T-helper 1 cell treated with Interleukin-12 subunit alpha and Interleukin-12 subunit beta and Interleukin-4 antibody, amounts not matched to agents 30 ng/mL and 1 ng/mL, for 36 hours (primary cell): ENCODE results near the gene PDE9A. TPM values are rescaled to one million over a fixed set of nuclear protein-coding genes. Genes with fewer than 3 reads are reported as not detected.

ENCODE experiments used
- intact Hi-C: fragments of 100-400 bp; cut with micrococcal nuclease; formaldehyde crosslinking; loops from one replicate; pipeline ENCODE4 v1.15.1; 2024
- total RNA-seq: library from RNA; stranded (reverse); gene quantifications from 2 replicates; pipeline ENCODE4 v1.2.3, GENCODE V29; 2022

Gene PDE9A
- total RNA-seq, 1 donor from 2014 or later: 13.0 TPM

GRCh38 chr21:42654913-42655795 is 1.7 kb downstream of the PDE9A start:
- intact Hi-C loops: loop anchor here (1.0 to 5.0 kb wide), 4 partner anchors 29 to 178 kb away; no protein-coding TSS in a partner anchor

- intact Hi-C loops: loop anchor here (1.0 to 2.0 kb wide), 3 partner anchors 28 to 177 kb away; no protein-coding TSS in a partner anchor
These were observed 2.7 kb downstream of the PDE9A start for GRCh38 chr21:42655796-42656770.

GRCh38 chr21:42656872-42657271 is 3.5 kb downstream of the PDE9A start:
- intact Hi-C loops: no loop called here

- intact Hi-C loops: no loop called here
These were observed 4.4 kb downstream of the PDE9A start for GRCh38 chr21:42657676-42658319.

GRCh38 chr21:42658320-42659105 is 5.1 kb downstream of the PDE9A start:
- intact Hi-C loops: no loop called here

GRCh38 chr21:42659416-42660117 is 6.1 kb downstream of the PDE9A start:
- intact Hi-C loops: no loop called here

GRCh38 chr21:42660118-42660470 is 6.7 kb downstream of the PDE9A start:
- intact Hi-C loops: no loop called here

GRCh38 chr21:42661688-42662429 is 8.4 kb downstream of the PDE9A start:
- intact Hi-C loops: no loop called here

GRCh38 chr21:42662430-42663199 is 9.2 kb downstream of the PDE9A start:
- intact Hi-C loops: no loop called here

GRCh38 chr21:42663200-42663750 is 9.9 kb downstream of the PDE9A start:
- intact Hi-C loops: no loop called here

GRCh38 chr21:42663860-42664535 is 10.6 kb downstream of the PDE9A start:
- intact Hi-C loops: no loop called here

GRCh38 chr21:42664614-42665013 is 11.2 kb downstream of the PDE9A start:
- intact Hi-C loops: no loop called here

- intact Hi-C loops: no loop called here
These were observed 11.6 kb downstream of the PDE9A start for GRCh38 chr21:42665026-42665425.

GRCh38 chr21:42665484-42665883 is 12.1 kb downstream of the PDE9A start:
- intact Hi-C loops: no loop called here

GRCh38 chr21:42666023-42666747 is 12.8 kb downstream of the PDE9A start:
- intact Hi-C loops: no loop called here

GRCh38 chr21:42666925-42667324 is 13.5 kb downstream of the PDE9A start:
- intact Hi-C loops: no loop called here
